Right cardiac atrium (tissue), 5 donors: ENCODE results near the gene CSH2. TPM values are rescaled to one million over a fixed set of nuclear protein-coding genes. Genes with fewer than 3 reads are reported as not detected.
A peak's percentile ranks its signal among the peaks of the same experiment; 100 is the strongest.
"Not testable (repeated sequence)": the region's sequence is repeated elsewhere in the genome, so short reads cannot be mapped to it uniquely, and the experiment has no call there.

ENCODE experiments used
- ATAC-seq, 2 donors: fragments of 200-7000 bp; cut with Tn5 transposase; one replicate each; pipeline versions ENCODE4 v1.8.0 to v1.9.1; 2020; ENCODE audit warnings: moderate library complexity in 2 of 2, mild to moderate bottlenecking in 1 of 2
- DNase-seq, 3 donors: peaks; one replicate each; pipeline ENCODE4 v3.0.0-alpha.2; 2020
- H3K27ac ChIP-seq: one replicate; pipeline ENCODE4 v1.5.1; 2013; ENCODE audit warnings: mild to moderate bottlenecking, low read length, control low read depth, moderate library complexity
- H3K27me3 ChIP-seq: one replicate; pipeline ENCODE4 v1.6.1; 2013; ENCODE audit not compliant: control insufficient read depth, insufficient read depth
- H3K4me1 ChIP-seq: one replicate; pipeline ENCODE4 v1.6.1; 2013; ENCODE audit warnings: low read length; ENCODE audit not compliant: control insufficient read depth, insufficient read depth
- H3K4me3 ChIP-seq: one replicate; pipeline ENCODE4 v1.5.1; 2013; ENCODE audit warnings: low read length, control low read depth
- H3K9me3 ChIP-seq: one replicate; pipeline ENCODE4 v1.6.1; 2013; ENCODE audit warnings: low read length; ENCODE audit not compliant: control insufficient read depth
- WGBS: extraction: QIAGEN DNeasy Blood & Tissue Kit; methylation state at CpG from one replicate; pipeline ENCODE4 v1.1.7; 2013; 5-methylcytosine and 5-hydroxymethylcytosine counted together
- intact Hi-C, 4 donors: fragments of 100-400 bp; cut with DNase I; formaldehyde crosslinking; loops; one replicate each; pipeline versions ENCODE4 v1.11.0 to v1.14.0; 2022 to 2023
- polyA plus RNA-seq: library from polyadenylated mRNA; stranded (reverse); fragments of 200-250 nt; gene quantifications from one replicate; pipeline ENCODE4 v1.2.3, GENCODE V29; 2013
- total RNA-seq, 4 donors: library from RNA; stranded (reverse); fragmentation: NEBNext Ultra II Directional; extraction: Animal tissue kit (Norgen Biotek cat#: 25700); gene quantifications; one replicate each; pipeline ENCODE4 v1.2.1, GENCODE V29; 2021
- donor health status: healthy with polysubstance abuse.
- donor health status: DM: no; HTN: yes; CAD: no.
- donor health status: DM: no; HTN: no; CAD: no.
- donor health status: DM: no; HTN: yes; CAD: no; lungs with severe emphysema.
- donor health status: DM: yes; HTN: yes; CAD: no.

CSH2 gene
- total and polyA plus RNA-seq, 5 donors = not detected

GRCh38 chr17:63855185-63855584 is 18.3 kb downstream of the CSH2 start:
- ATAC-seq = no peak
- DNase-seq = no peak
- no peaks in the 10 kb centered on the region for H3K27me3 ChIP-seq
- H3K4me1 ChIP-seq = no peaks in the 10 kb centered on the region
- intact Hi-C loops = no loop called here
- 90% methylated on average over 8 of the region's 8 CpGs for WGBS
- no peaks in the 10 kb centered on the region for H3K9me3 ChIP-seq
- no peak overlapping the region for H3K4me3 ChIP-seq
- H3K27ac ChIP-seq = no peak overlapping the region

- ATAC-seq (no peak), DNase-seq (no peak)
- Histone ChIP-seq H3K4me1 (no peaks in the 10 kb centered on the region), H3K4me3 (no peak overlapping the region), H3K9me3 (no peaks in the 10 kb centered on the region), H3K27ac (no peak overlapping the region), H3K27me3 (no peaks in the 10 kb centered on the region)
- intact Hi-C loops = no loop called here
- WGBS = 81% methylated on average over 5 of the region's 5 CpGs
Measured at GRCh38 chr17:63854709-63855108, 18.8 kb downstream of the CSH2 start.

DNA sequence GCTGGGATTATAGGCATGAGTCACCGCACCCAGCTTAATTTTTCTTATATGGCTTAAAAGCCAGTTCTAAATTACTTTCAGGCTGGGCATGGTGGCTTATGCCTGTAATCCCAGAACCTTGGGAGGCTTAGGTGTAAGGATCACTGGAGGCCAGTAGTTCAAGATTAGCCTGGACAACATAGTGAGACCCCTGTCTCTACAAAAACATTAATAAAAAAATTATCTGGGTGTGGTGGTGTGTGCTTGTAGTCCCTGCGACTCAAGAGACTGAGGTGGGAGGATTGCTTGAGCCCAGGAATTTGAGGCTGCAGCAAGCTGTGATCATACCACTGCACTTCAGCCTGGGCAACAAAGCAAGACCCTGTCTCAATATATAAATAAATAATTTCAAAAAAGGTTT is 20.2 kb downstream of the CSH2 start:
- H3K4me3 ChIP-seq = no peak overlapping the region
- no peaks in the 10 kb centered on the region for H3K9me3 ChIP-seq
- 94% methylated on average over 2 of the region's 2 CpGs for WGBS
- H3K4me1 ChIP-seq = no peaks in the 10 kb centered on the region
- no peak for DNase-seq
- H3K27me3 ChIP-seq = no peaks in the 10 kb centered on the region
- no peak for ATAC-seq
- H3K27ac ChIP-seq = no peak overlapping the region
- intact Hi-C loops = no loop called here

GRCh38 chr17:63850401-63850800 is 23.1 kb downstream of the CSH2 start:
- Histone ChIP-seq H3K27me3 (no peaks in the 10 kb centered on the region), H3K4me1 (no peaks in the 10 kb centered on the region), H3K9me3 (no peaks in the 10 kb centered on the region), H3K27ac (no peak overlapping the region), H3K4me3 (no peak overlapping the region)
- intact Hi-C loops = no loop called here
- 59% methylated on average over 9 of the region's 9 CpGs for WGBS
- ATAC-seq = no peak
- no peak for DNase-seq

GRCh38 chr17:63848834-63849689 is 24.4 kb downstream of the CSH2 start:
- Histone ChIP-seq H3K4me1 (no peaks in the 10 kb centered on the region), H3K4me3 (no peak overlapping the region), H3K27me3 (no peaks in the 10 kb centered on the region), H3K9me3 (no peaks in the 10 kb centered on the region), H3K27ac (no peak overlapping the region)
- WGBS = 14% methylated on average over 82 of the region's 82 CpGs
- ATAC-seq = peak; percentile 93
- DNase-seq = peak; percentile 94 to 97 (median 96)
- intact Hi-C loops = no loop called here

DNA sequence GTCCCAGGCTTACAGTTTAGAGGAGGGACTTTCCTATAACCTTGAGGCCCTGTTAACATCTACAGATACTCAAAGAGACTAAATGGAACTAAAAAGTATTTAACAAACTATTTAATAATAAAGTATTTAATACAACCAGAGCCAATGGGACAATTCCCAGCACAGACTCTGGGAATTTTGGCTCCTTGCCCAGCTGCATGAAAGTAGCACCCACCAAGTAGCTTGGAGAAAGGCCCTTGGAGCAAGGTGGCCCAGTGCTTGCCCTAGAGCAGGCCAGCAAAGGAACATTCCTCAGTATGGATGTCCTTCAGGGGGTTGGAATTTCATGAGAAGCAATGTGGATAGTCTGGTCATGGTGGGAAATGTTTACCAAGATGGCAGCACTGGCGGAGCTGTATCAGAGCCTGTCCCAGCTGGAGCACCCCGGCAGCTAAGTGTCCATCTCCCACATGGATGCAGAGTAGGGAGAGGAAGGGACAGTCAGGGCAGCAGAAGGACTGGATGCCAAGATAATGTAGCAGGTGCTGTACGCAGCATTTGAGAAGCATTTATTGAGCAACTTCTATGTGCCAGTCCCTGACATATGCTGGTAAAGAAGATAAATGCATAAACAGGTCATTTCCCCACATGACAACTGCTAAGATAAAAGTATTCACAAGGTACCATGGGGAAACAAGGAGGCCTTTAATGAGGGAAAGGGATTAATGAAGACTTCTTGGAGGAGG is 25.8 kb downstream of the CSH2 start:
- no peaks in the 10 kb centered on the region for H3K9me3 ChIP-seq

GRCh38 chr17:63845509-63845908 is 28.0 kb downstream of the CSH2 start:
- no peak for DNase-seq
- Histone ChIP-seq H3K27me3 (no peaks in the 10 kb centered on the region), H3K9me3 (no peaks in the 10 kb centered on the region), H3K4me1 (peaks cover 5% of the 10 kb centered on the region), H3K27ac (no peak overlapping the region), H3K4me3 (no peak overlapping the region)
- ATAC-seq = no peak
- 83% methylated on average over 1 of the region's 1 CpG for WGBS
- intact Hi-C loops = no loop called here

More for the DNA sequence above, 25.8 kb downstream of the CSH2 start:
- H3K4me3 ChIP-seq = no peak overlapping the region
- WGBS = 97% methylated on average over 3 of the region's 3 CpGs
- no peaks in the 10 kb centered on the region for H3K4me1 ChIP-seq
- H3K27me3 ChIP-seq = no peaks in the 10 kb centered on the region
- ATAC-seq = no peak
- DNase-seq = no peak
- H3K27ac ChIP-seq = no peak overlapping the region
- intact Hi-C loops = no loop called here

- DNase-seq (peak in 2 of 3 donors; percentile 27 to 41), ATAC-seq (no peak)
- Histone ChIP-seq H3K27me3 (no peaks in the 10 kb centered on the region), H3K4me1 (peaks cover 9% of the 10 kb centered on the region), H3K27ac (no peak overlapping the region), H3K9me3 (no peaks in the 10 kb centered on the region), H3K4me3 (peak overlapping the region; percentile 65)
- intact Hi-C loops = no loop called here
- 54% methylated on average over 9 of the region's 9 CpGs for WGBS
Measured at GRCh38 chr17:63843910-63844677, 29.4 kb downstream of the CSH2 start.

DNA sequence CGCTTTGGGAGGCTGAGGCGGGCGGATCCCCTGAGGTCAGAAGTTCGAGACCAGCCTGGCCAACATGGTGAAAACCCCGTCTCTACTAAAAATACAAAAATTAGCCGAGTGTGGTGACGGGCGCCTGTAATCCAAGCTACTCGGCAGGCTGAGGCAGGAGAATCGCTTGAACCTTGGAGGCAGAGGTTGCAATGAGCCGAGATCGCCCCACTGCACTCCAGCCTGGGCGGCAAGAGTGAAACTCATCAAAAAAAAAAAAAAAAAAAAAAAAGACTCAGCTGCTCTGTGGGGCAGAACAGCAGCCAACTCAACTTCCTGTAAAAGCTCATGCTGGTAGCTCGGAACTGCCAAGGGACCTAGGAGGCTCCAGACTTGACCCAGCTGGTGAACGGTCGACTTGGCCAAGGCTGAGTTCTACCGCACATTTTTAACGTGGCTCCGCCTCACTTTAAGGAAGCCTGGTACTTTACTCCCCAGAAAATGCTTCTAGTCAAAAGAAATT is 30.0 kb downstream of the CSH2 start:
- H3K9me3 ChIP-seq, H3K4me1 ChIP-seq, H3K27me3 ChIP-seq, intact Hi-C loops: not testable (repeated sequence)
- Histone ChIP-seq H3K4me3 (peak overlapping the region; percentile 65), H3K27ac (peak overlapping the region; percentile 96)
- DNase-seq (peak; percentile 82 to 88 (median 87)), ATAC-seq (peak; percentile 9 to 45)
- 6% methylated on average over 19 of the region's 19 CpGs for WGBS

- H3K27ac ChIP-seq = peak within 1 kb of the TSS; percentile 96
- no peaks in the 10 kb centered on the region for H3K9me3 ChIP-seq
- WGBS = under 1% methylated on average over 92 of the region's 92 CpGs
- ATAC-seq = peak; percentile 88 to 91
- H3K27me3 ChIP-seq = no peaks in the 10 kb centered on the region
- peak; percentile 99 to 100 (median 99) for DNase-seq
- intact Hi-C loops = no loop called here
- H3K4me3 ChIP-seq = peak within 1 kb of the TSS; percentile 90
- peaks cover 16% of the 10 kb centered on the region for H3K4me1 ChIP-seq
Measured at GRCh38 chr17:63842540-63843386, 30.7 kb downstream of the CSH2 start, which contains the start of gene SMARCD2. Gene SMARCD2 (minus strand): TSS chr17:63842685. CDS start chr17:63842674, 11 bp downstream.
